Measurements from ENCODE around the gene CMC1.
"Not testable (repeated sequence)": the region's sequence is repeated elsewhere in the genome, so short reads cannot be mapped to it uniquely, and the experiment has no call there.

The CMC1 gene, protein sequence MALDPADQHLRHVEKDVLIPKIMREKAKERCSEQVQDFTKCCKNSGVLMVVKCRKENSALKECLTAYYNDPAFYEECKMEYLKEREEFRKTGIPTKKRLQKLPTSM

DNA sequence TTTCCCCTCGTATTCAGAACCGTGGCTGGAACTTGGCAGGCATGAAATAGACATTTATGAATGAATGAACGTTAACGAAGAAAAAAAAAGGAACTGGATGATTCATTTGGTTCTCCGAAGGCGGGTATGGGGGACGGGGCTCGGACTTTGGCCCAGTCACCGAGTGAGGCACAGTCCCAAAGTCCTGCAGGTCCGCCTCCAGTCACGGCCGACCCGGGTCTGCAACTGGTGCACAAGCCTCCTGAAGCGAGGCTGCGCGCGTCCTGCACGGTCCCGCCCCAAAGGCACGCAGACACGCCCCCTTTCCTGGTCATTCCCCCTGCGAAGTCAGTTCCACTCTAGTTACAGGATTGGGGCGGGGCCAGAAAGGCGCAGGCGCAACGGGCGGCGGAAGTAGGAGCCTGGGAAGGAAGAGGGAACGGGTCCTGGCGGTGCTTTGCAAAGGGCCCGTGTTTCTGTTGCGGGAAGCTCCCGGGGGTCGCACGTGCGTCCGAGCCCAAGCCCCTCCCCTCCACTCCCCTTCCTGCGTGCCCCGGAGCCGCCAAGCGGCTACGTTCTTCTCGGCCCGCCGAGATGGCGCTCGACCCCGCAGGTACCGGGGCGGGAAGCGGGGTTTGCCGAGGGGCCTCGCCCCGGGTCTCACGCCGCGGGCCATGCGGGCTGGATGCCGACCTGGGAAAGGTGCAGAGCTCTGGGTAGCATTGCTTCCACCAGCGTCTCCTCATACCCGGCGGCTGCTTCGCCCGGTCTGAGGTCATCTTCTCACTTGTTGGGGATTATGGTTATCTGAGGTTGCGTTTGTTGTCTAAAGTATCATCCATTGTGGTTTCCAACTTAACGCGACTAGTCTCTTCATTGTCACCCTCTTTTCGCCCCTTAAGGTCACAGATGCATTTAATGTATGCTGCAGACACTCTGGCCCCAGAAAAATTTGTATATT is at the start of gene CMC1:
TSS of gene CMC1 (plus strand) at position 399 of the 940 bp plus-strand sequence. CDS start at position 574, 175 bp downstream.
- Histone ChIP-seq H3K36me3 (ENCODE audit: insufficient read depth, low read length) (no peaks in the 10 kb centered on the region), H3K4me3 (ENCODE audit: low read length) (peak within 1 kb of the TSS; percentile 84), H2AFZ (ENCODE audit: low read depth, low read length) (peak within 1 kb of the TSS; percentile 79), H3K4me1 (ENCODE audit: insufficient read depth, low read length) (peaks cover 7% of the 10 kb centered on the region), H3K27me3 (ENCODE audit: insufficient read depth, low read length) (no peaks in the 10 kb centered on the region), H3K9me3 (ENCODE audit: low read length) (no peaks in the 10 kb centered on the region)

DNA sequence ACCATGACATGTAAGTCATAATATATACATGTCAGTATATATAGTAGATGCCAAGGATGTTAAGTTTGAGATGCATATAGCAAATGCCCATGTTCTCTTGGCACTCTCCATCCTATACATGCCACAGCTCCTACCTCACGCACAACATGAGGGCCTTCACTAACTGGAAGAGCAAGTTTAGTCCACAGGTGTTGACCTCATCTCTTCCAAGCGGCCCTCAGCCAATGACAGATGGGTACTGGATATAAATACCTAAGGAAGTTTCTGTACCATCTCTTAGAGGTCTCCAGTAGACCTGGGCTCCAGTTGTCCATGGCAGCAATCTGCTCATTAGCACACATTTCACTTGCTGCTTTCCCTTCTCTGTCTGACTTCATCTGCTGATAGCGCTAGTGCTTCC is 43.3 kb upstream of the CMC1 start:
- no peaks in the 10 kb centered on the region for H3K9me3 ChIP-seq (ENCODE audit: low read length)
- no peaks in the 10 kb centered on the region for H3K27me3 ChIP-seq (ENCODE audit: insufficient read depth, low read length)
- H3K36me3 ChIP-seq (ENCODE audit: insufficient read depth, low read length), result no peaks in the 10 kb centered on the region
- no peaks in the 10 kb centered on the region for H3K4me1 ChIP-seq (ENCODE audit: insufficient read depth, low read length)
- H2AFZ ChIP-seq (ENCODE audit: low read depth, low read length), result no peak overlapping the region
- H3K4me3 ChIP-seq (ENCODE audit: low read length), result no peak overlapping the region

DNA sequence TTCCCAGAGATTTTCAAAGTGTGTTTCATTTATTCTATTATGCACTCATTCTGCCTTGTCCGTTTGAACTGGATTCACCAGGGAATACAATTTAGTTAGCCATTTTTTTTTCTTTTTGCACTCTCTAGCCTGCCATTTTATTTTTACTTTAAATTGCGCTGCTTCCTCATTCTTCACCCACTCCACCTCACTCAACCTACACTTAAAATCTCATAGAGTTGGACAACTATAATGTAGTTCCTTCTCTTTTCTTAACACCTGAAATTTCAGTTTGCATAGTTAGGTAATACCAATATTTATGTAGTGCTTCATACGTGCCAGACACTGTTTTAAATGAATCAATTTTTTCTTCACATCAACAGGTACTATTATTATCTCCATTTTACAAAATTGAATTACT is 42.4 kb upstream of the CMC1 start:
- H2AFZ ChIP-seq (ENCODE audit: low read depth, low read length), result no peak overlapping the region
- no peaks in the 10 kb centered on the region for H3K9me3 ChIP-seq (ENCODE audit: low read length)
- no peak overlapping the region for H3K4me3 ChIP-seq (ENCODE audit: low read length)
- no peaks in the 10 kb centered on the region for H3K36me3 ChIP-seq (ENCODE audit: insufficient read depth, low read length)
- no peaks in the 10 kb centered on the region for H3K4me1 ChIP-seq (ENCODE audit: insufficient read depth, low read length)
- H3K27me3 ChIP-seq (ENCODE audit: insufficient read depth, low read length), result no peaks in the 10 kb centered on the region

DNA sequence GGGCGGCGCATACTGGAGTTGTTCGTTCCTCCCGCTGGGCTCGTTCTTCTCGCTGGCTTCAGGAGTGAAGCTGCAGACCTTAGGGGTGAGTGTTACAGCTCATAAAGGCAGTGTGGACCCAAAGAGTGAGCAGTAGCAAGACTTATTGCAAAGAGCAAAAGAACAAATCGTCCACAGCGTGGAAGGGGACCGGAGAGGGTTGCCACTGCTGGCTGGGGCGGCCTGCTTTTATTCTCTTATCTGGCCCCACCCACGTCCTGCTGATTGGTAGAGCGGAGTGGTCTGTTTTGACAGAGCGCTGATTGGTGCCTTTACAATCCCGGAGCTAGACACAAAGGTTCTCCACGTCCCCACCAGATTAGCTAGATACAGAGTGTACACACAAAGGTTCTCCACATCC is 41.8 kb upstream of the CMC1 start:
- not testable (repeated sequence) for H3K4me1 ChIP-seq (ENCODE audit: insufficient read depth, low read length); H3K4me3 ChIP-seq (ENCODE audit: low read length); H3K27me3 ChIP-seq (ENCODE audit: insufficient read depth, low read length); H3K9me3 ChIP-seq (ENCODE audit: low read length); H3K36me3 ChIP-seq (ENCODE audit: insufficient read depth, low read length); H2AFZ ChIP-seq (ENCODE audit: low read depth, low read length)

DNA sequence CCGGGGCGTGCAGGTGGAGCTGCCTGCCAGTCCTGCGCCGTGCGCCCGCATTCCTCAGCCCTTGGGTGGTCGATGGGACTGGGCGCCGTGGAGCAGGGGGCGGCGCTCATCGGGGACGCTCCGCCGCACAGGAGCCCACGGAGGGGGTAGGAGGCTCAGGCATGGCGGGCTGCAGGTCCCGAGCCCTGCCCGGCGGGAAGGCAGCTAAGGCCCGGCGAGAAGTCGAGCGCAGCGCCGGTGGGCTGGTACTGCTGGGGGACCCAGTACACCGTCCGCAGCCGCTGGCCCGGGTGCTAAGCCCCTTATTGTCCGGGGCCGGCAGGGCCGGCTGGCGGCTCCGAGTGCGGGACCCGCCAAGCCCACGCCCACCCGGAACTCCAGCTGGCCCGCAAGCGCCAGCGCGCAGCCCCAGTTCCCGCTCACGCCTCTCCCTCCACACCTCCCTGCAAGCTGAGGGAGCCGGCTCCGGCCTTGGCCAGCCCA is 41.0 kb upstream of the CMC1 start:
- not testable (repeated sequence) for H2AFZ ChIP-seq (ENCODE audit: low read depth, low read length); H3K9me3 ChIP-seq (ENCODE audit: low read length); H3K36me3 ChIP-seq (ENCODE audit: insufficient read depth, low read length); H3K4me3 ChIP-seq (ENCODE audit: low read length); H3K27me3 ChIP-seq (ENCODE audit: insufficient read depth, low read length); H3K4me1 ChIP-seq (ENCODE audit: insufficient read depth, low read length)

DNA sequence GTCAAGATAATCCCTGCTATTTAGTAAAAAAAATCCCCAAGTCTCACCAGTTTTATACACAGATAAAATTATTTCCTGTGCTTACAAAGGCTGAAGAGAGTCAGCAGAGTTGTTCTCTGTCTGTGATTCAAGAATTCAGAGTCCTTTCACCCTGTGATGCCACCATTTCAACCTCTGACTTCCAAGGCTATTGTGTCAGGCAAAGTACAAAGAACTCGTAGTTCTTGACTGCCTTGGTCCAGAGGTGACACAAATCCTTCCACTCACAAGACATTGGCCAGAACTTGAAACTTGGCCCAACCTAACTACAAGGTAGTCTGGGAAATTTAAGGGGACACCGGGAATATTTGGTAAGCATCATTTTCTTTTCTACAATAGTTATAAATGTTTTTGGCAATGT is 34.9 kb upstream of the CMC1 start:
- Histone ChIP-seq H3K4me3 (ENCODE audit: low read length) (no peak overlapping the region), H3K36me3 (ENCODE audit: insufficient read depth, low read length) (no peaks in the 10 kb centered on the region), H3K4me1 (ENCODE audit: insufficient read depth, low read length) (peaks cover 10% of the 10 kb centered on the region), H3K27me3 (ENCODE audit: insufficient read depth, low read length) (no peaks in the 10 kb centered on the region), H3K9me3 (ENCODE audit: low read length) (no peaks in the 10 kb centered on the region), H2AFZ (ENCODE audit: low read depth, low read length) (peak overlapping the region; percentile 16)

DNA sequence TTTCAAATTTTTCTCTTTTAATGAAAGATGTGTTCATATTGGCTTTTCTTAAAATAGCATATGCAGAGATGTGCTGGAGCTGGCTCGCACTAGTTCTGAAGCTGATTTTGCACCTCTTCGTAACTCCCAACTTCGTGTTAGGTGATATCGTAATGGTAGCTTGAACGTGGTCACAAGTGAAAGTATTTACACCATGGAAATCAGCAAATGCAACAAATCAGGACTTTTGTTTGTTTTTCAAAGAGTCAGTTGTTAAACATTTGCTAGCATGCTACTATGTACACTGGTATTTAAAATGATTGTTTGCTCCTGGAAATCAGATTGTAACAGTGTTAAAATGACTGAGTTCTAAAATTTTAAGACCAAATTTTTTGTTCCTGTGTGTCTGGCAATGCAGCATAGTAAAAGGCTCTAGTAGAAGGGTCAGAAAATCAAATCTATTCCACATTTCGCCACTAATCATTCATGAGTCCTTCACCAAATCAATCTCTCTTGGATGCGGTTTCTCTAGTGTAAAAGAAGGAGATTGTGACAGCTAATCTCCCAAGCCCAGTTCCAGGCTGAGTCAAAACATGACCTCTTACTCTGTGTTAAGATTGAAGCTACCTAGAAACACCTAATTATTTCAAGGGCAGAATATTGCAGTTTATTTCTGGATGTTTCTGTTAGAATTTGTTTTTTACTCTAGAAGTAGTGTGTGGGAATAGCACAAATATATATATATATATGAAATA is 34.3 kb upstream of the CMC1 start:
- Histone ChIP-seq H3K27me3 (ENCODE audit: insufficient read depth, low read length) (no peaks in the 10 kb centered on the region), H3K4me3 (ENCODE audit: low read length) (no peak overlapping the region), H2AFZ (ENCODE audit: low read depth, low read length) (no peak overlapping the region), H3K4me1 (ENCODE audit: insufficient read depth, low read length) (peaks cover 10% of the 10 kb centered on the region), H3K36me3 (ENCODE audit: insufficient read depth, low read length) (no peaks in the 10 kb centered on the region), H3K9me3 (ENCODE audit: low read length) (no peaks in the 10 kb centered on the region)

DNA sequence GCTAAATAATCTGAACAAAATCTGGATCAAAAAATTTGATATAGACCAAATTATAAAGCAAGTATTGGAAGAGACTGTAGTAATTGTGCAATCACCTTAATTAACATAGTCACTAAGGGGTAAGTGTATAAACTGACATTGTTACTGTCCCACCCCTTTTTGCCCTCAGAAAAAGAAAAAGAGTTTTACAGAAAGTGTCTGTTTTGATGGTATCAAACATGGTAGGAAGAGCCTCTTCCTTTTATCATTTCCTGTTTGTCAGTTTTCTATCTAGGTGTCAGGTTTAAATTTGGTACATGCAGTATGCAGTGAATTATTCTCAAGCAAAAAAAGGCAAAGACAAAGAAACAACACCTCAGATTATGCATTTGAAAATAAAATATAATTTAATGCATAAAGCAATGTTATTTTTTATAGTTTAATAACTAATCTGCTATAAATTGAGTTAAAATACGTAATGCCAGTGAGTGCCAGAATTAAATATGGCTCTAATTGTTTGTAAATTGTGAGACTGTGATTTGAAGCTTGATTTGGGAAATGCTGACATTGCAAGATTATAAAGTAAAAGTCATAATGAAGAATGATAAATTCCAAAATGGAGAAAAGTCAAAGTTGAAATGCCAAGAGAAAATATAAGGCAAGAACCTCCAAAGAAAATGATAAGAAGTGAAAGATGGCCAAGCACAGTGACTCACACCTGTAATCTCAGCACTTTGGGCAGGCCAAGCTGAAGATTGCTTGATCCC is 30.3 kb upstream of the CMC1 start:
- Histone ChIP-seq H2AFZ (ENCODE audit: low read depth, low read length) (no peak overlapping the region), H3K27me3 (ENCODE audit: insufficient read depth, low read length) (no peaks in the 10 kb centered on the region), H3K4me1 (ENCODE audit: insufficient read depth, low read length) (peaks cover 7% of the 10 kb centered on the region), H3K4me3 (ENCODE audit: low read length) (no peak overlapping the region), H3K36me3 (ENCODE audit: insufficient read depth, low read length) (no peaks in the 10 kb centered on the region), H3K9me3 (ENCODE audit: low read length) (no peaks in the 10 kb centered on the region)

DNA sequence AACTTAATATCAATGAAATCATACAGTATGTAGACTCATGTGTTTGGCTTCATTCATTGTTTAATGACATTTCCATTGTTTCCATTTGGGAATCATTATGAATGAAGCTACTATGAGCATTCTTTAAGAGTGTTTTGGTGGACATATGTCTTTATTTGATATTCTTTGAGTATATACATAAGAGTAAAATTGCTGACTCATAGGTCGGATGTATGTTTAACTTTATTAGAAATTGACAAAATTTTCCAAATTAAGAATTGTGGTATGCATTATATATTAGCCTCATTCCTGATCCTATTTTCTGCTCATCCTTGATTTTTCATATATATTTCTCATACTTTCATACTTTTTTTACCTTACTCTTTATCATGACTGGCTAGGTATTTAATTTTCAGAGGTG is 28.7 kb upstream of the CMC1 start:
- Histone ChIP-seq H3K4me3 (ENCODE audit: low read length) (no peak overlapping the region), H3K27me3 (ENCODE audit: insufficient read depth, low read length) (no peaks in the 10 kb centered on the region), H3K36me3 (ENCODE audit: insufficient read depth, low read length) (no peaks in the 10 kb centered on the region)

DNA sequence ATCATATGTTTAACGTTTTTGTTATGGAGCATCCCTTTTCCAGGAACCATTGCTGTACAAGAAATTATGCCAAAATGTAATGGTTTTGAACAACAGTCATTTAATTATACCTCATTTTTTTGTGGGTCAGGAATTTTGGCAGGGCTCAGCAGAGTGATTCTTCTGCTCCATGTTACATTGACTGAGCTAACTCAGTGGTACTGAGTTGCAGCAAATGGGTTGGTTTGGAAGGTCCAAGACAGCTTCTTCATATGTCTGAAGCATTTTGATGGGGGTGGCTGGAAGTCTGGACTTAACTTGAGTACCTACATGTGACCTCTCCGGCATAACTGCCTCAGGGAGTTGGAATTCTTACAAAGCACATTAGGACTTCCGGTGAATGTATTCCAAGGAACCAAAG is 26.0 kb upstream of the CMC1 start:
- peaks cover 2% of the 10 kb centered on the region for H3K27me3 ChIP-seq (ENCODE audit: insufficient read depth, low read length)
- no peaks in the 10 kb centered on the region for H3K4me1 ChIP-seq (ENCODE audit: insufficient read depth, low read length)
- H3K36me3 ChIP-seq (ENCODE audit: insufficient read depth, low read length), result no peaks in the 10 kb centered on the region
- H3K4me3 ChIP-seq (ENCODE audit: low read length), result no peak overlapping the region
- no peaks in the 10 kb centered on the region for H3K9me3 ChIP-seq (ENCODE audit: low read length)
- H2AFZ ChIP-seq (ENCODE audit: low read depth, low read length), result no peak overlapping the region

More for the DNA sequence above, 28.7 kb upstream of the CMC1 start:
- Histone ChIP-seq H3K4me1 (ENCODE audit: insufficient read depth, low read length) (no peaks in the 10 kb centered on the region), H2AFZ (ENCODE audit: low read depth, low read length) (no peak overlapping the region), H3K9me3 (ENCODE audit: low read length) (no peaks in the 10 kb centered on the region)

DNA sequence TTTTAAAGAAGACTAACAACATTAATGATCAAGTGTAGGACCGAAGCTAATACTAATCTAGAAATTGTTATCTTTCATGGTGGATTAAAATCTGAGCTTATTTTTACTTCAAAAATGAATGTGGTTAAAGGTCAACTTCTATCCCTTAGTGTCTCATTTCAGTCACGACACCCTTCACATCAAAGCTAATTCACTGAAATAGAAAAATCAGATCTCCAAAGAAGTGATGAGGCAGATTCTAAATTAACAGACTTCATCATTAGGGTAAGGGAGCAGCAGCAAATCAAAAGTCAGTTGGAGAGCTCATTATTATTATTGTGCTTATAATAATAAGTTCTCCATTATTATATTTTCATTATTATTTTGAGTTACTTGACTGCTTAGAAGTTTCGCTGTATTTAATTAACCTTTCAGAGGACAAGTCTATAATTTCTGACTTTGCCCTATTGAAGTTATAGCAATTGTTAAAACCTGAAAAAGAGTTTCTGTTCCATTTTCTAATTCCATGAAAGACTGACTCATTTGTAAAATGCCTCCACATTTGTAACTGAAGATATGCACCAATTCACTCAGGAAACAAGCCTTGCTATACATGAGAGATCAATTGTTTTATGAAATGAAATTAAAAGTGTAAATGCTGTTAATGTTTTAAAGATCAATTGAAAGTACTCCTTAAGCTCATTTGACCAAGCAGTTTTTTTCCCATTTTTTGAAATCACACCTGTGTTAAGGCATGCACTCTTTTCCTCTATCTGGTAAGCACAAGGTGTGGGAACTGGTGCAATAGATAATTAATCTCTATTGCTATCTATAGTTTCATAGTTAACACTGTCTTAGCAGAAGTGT is 23.1 kb upstream of the CMC1 start:
- H3K36me3 ChIP-seq (ENCODE audit: insufficient read depth, low read length), result no peaks in the 10 kb centered on the region
- no peak overlapping the region for H2AFZ ChIP-seq (ENCODE audit: low read depth, low read length)
- H3K4me1 ChIP-seq (ENCODE audit: insufficient read depth, low read length), result no peaks in the 10 kb centered on the region
- H3K4me3 ChIP-seq (ENCODE audit: low read length), result no peak overlapping the region
- H3K27me3 ChIP-seq (ENCODE audit: insufficient read depth, low read length), result peaks cover 2% of the 10 kb centered on the region
- no peaks in the 10 kb centered on the region for H3K9me3 ChIP-seq (ENCODE audit: low read length)

DNA sequence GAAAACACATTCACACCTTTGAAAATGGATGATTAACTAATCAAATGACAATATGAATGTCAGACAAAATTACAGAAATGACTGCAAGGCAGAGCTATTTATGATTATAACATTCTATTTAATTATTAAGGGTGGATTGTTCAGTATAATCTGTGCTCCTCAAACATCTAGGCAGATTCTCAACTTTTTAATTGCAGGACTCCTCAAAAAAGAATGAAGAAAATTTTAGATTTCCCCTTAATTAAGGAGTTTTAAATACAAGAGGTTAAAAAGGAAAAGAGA is 22.6 kb upstream of the CMC1 start:
- H3K4me1 ChIP-seq (ENCODE audit: insufficient read depth, low read length), result no peaks in the 10 kb centered on the region
- H3K27me3 ChIP-seq (ENCODE audit: insufficient read depth, low read length), result peaks cover 2% of the 10 kb centered on the region
- H3K4me3 ChIP-seq (ENCODE audit: low read length), result no peak overlapping the region
- H3K36me3 ChIP-seq (ENCODE audit: insufficient read depth, low read length), result no peaks in the 10 kb centered on the region
- H2AFZ ChIP-seq (ENCODE audit: low read depth, low read length), result no peak overlapping the region
- H3K9me3 ChIP-seq (ENCODE audit: low read length), result no peaks in the 10 kb centered on the region

Data from neuron (in vitro differentiated cells).